Right atrium auricular region (tissue), 2 donors: Measurements from ENCODE around the gene NOP56. TPM values are rescaled to one million over a fixed set of nuclear protein-coding genes. Genes with fewer than 3 reads are reported as not detected.

Source experiments
- DNase-seq: peaks from one replicate; pipeline ENCODE4 v3.0.0-alpha.2; 2019; ENCODE audit warnings: low spot score
- H3K27ac ChIP-seq, 2 donors: fragments of 200-600 bp; sonication (generic); 1 replicate in 1 of 2; 2 replicates in 1 of 2; pipeline ENCODE4 v1.5.1; 2016 to 2019
- H3K27me3 ChIP-seq, 2 donors: fragments of 200-600 bp; sonication (generic); one replicate each; pipeline versions ENCODE4 v1.5.1 to v1.6.0; 2017 to 2019
- H3K36me3 ChIP-seq: fragments of 200-600 bp; sonication (generic); one replicate; pipeline ENCODE4 v1.5.1; 2016
- H3K4me1 ChIP-seq, 2 donors: fragments of 200-600 bp; sonication (generic); one replicate each; pipeline versions ENCODE4 v1.5.1 to v1.6.0; 2017 to 2019
- H3K4me3 ChIP-seq, 2 donors: fragments of 200-600 bp; sonication (generic); 1 replicate in 1 of 2; 2 replicates in 1 of 2; pipeline ENCODE4 v1.5.1; 2017 to 2019; ENCODE audit warnings: mild to moderate bottlenecking in 1 of 2, moderate library complexity in 1 of 2
- H3K9me3 ChIP-seq, 2 donors: fragments of 200-600 bp; sonication (generic); one replicate each; pipeline ENCODE4 v1.5.1; 2019
- CTCF ChIP-seq, 2 donors: fragments of 200-600 bp; sonication (generic); IDR thresholded peaks; one replicate each; pipeline ENCODE4 v1.5.1; 2019; ENCODE audit warnings: antibody characterized with exemption in 2 of 2
- total RNA-seq, 2 donors: library from RNA; depleted of rRNA; stranded (reverse); fragments of >200 nt; gene quantifications; one replicate each; pipeline ENCODE4 v1.1.0, GENCODE V29; 2016

The NOP56 gene
- total RNA-seq, 2 donors from 2014 or later: 30.9 to 47.1 TPM

GRCh38 chr20:2610326-2610725 lies 42.1 kb upstream of the NOP56 start:
- no peaks in the 10 kb centered on the region for H3K36me3 ChIP-seq
- H3K27ac ChIP-seq: no peak overlapping the region
- H3K4me1 ChIP-seq: no peaks in the 10 kb centered on the region
- DNase-seq: no peak
- no peak overlapping the region for H3K4me3 ChIP-seq
- no peak for TF ChIP-seq CTCF (IDR thresholded peaks at IDR 0.05)
- H3K9me3 ChIP-seq: peaks cover 4 to 23% of the 10 kb centered on the region in 2 donors
- no peaks in the 10 kb centered on the region for H3K27me3 ChIP-seq

GRCh38 chr20:2610941-2611720 lies 41.3 kb upstream of the NOP56 start:
- no peak for TF ChIP-seq CTCF (IDR thresholded peaks at IDR 0.05)
- Histone ChIP-seq H3K36me3 (no peaks in the 10 kb centered on the region), H3K27me3 (no peaks in the 10 kb centered on the region), H3K4me1 (no peaks in the 10 kb centered on the region), H3K9me3 (peaks cover 4 to 15% of the 10 kb centered on the region in 2 donors), H3K4me3 (no peak overlapping the region), H3K27ac (no peak overlapping the region)
- no peak for DNase-seq

GRCh38 chr20:2612073-2612472 lies 40.4 kb upstream of the NOP56 start:
- Histone ChIP-seq H3K27ac (no peak overlapping the region), H3K4me1 (no peaks in the 10 kb centered on the region), H3K4me3 (no peak overlapping the region), H3K36me3 (no peaks in the 10 kb centered on the region), H3K27me3 (no peaks in the 10 kb centered on the region), H3K9me3 (peaks cover 2 to 6% of the 10 kb centered on the region in 2 donors)
- no peak for DNase-seq
- TF ChIP-seq CTCF (IDR thresholded peaks at IDR 0.05): no peak

- Histone ChIP-seq H3K27ac (no peak overlapping the region), H3K9me3 (peaks cover 0 to 6% of the 10 kb centered on the region in 2 donors), H3K36me3 (no peaks in the 10 kb centered on the region), H3K4me3 (no peak overlapping the region), H3K4me1 (no peaks in the 10 kb centered on the region), H3K27me3 (no peaks in the 10 kb centered on the region)
- DNase-seq: no peak
- TF ChIP-seq CTCF (IDR thresholded peaks at IDR 0.05): no peak
These were observed 35.8 kb upstream of the NOP56 start for GRCh38 chr20:2616634-2617033.

- Histone ChIP-seq H3K27me3 (no peaks in the 10 kb centered on the region), H3K9me3 (peaks cover 0 to 6% of the 10 kb centered on the region in 2 donors), H3K27ac (no peak overlapping the region), H3K4me3 (no peak overlapping the region), H3K4me1 (no peaks in the 10 kb centered on the region), H3K36me3 (no peaks in the 10 kb centered on the region)
- no peak for TF ChIP-seq CTCF (IDR thresholded peaks at IDR 0.05)
- no peak for DNase-seq
These were observed 35.2 kb upstream of the NOP56 start for GRCh38 chr20:2617099-2617714.
